ENCODE results near the gene FIBP.

DNA sequence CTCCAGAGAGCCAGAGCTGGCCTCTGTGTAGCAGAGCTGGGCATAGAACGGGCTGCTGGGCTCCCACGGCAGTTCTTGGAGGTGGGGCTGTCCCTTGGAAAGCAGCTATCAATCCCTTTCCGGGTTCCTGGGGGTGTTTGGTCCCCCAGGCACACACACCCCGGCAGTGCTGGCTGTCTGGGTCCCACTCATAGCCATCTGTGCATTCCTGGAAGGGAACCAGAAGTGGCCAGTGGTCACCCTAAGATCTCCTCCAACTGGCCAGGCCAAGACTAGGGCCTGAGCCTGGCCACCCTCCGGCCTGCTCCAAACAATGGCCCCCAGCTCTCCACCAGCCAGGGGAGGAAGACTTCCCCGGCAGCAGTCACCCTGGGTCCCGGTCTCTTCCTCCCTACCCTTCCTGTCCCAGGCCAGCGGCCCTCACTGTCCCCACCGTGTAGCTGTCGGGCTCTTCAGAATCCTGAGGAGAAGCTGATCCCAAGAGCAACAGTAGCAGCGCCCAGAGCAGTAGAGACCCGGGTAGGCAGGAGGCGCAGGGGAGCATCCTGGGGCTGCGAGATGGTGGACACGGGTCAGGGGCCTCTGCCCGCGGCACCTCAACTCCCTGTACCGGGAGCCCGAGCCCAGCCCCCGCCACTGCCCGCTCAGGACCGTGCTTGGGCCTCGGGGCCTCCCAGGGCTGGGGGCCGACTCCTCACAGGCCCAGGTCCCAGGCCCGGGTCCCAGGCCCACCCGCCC lies 16.3 kb downstream of the FIBP start:
- no peak for TF ChIP-seq POLR2A (IDR thresholded peaks at IDR 0.05; ENCODE audit: extremely low read depth, insufficient read length)
- TF ChIP-seq, protein P1, sequence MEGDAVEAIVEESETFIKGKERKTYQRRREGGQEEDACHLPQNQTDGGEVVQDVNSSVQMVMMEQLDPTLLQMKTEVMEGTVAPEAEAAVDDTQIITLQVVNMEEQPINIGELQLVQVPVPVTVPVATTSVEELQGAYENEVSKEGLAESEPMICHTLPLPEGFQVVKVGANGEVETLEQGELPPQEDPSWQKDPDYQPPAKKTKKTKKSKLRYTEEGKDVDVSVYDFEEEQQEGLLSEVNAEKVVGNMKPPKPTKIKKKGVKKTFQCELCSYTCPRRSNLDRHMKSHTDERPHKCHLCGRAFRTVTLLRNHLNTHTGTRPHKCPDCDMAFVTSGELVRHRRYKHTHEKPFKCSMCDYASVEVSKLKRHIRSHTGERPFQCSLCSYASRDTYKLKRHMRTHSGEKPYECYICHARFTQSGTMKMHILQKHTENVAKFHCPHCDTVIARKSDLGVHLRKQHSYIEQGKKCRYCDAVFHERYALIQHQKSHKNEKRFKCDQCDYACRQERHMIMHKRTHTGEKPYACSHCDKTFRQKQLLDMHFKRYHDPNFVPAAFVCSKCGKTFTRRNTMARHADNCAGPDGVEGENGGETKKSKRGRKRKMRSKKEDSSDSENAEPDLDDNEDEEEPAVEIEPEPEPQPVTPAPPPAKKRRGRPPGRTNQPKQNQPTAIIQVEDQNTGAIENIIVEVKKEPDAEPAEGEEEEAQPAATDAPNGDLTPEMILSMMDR (IDR thresholded peaks at IDR 0.05; ENCODE audit: low read depth, low read length), result no peak
